Measurements from ENCODE around the gene HES2. TPM values are rescaled to one million over a fixed set of nuclear protein-coding genes. Genes with fewer than 3 reads are reported as not detected.

The HES2 gene
- total and polyA plus RNA-seq, 2 of the 4 experiments (the other 2 are of a cell fraction) = not detected

GRCh38 chr1:6421266-6421665 lies 1.5 kb upstream of the HES2 start:
- ChIA-PET POLR2A (ENCODE audit: unreplicated experiment) (no interaction called here), CTCF (interaction anchor here (0.5 to 3.7 kb wide), 2 partner anchors 17 kb away, joined by 3 to 13 read pairs; no protein-coding TSS in a partner anchor)
- H2BK120ac ChIP-seq (ENCODE audit: low read depth, low read length) = no peak overlapping the region
- H4K8ac ChIP-seq (ENCODE audit: low read depth in 2 of 2, low read length in 2 of 2) = no peak overlapping the region
- no peak overlapping the region for H2AFZ ChIP-seq (replicated peaks; ENCODE audit: low read length, poor library complexity)
- no CpG with 5 or more reads among the region's 4 CpGs for WGBS, 2 experiments (ENCODE audit: extremely low coverage in 2 of 2, insufficient read length in 1 of 2)
- H3K79me1 ChIP-seq (ENCODE audit: low read depth in 1 of 2, low read length in 2 of 2) = no peaks in the 10 kb centered on the region
- no peaks in the 10 kb centered on the region for H3K9me3 ChIP-seq (ENCODE audit: control insufficient read depth, insufficient read depth, low read length)
- DNase-seq = no peak
- H3K4me2 ChIP-seq (ENCODE audit: low read depth, low read length) = no peak overlapping the region
- H3K27ac ChIP-seq (ENCODE audit: insufficient read depth, low read length) = no peak overlapping the region
- H2BK15ac ChIP-seq (ENCODE audit: low read depth, low read length) = no peak overlapping the region
- intact Hi-C loops (cut with micrococcal nuclease) = no loop called here
- no peaks in the 10 kb centered on the region; the same call in 1 of the 2 replicates for H3K4me1 ChIP-seq (ENCODE audit: control insufficient read depth, insufficient read depth, low read length)
- dilution Hi-C loops (cut with HindIII; ENCODE audit: low sequenced_read_pairs, unreplicated experiment) = no loop called here
- BruUV-seq (replicated peaks) = no TSS peak
- H3K14ac ChIP-seq (replicated peaks; ENCODE audit: low read depth, low read length) = no peak overlapping the region
- no peaks in the 10 kb centered on the region for H3K9me1 ChIP-seq (ENCODE audit: insufficient read depth, low read length)
- no peak overlapping the region for H3K18ac ChIP-seq (ENCODE audit: low read depth, low read length)
- no peak for ATAC-seq (ENCODE audit: low read depth)
- no peak overlapping the region for H2AK9ac ChIP-seq (replicated peaks; ENCODE audit: low read depth, low read length, poor library complexity)
- no peak overlapping the region for H2AK5ac ChIP-seq (ENCODE audit: low read depth, low read length)
- no peak overlapping the region for H3K56ac ChIP-seq (ENCODE audit: extremely low read depth, insufficient read depth, low read length)
- no peak overlapping the region for H4K91ac ChIP-seq (ENCODE audit: insufficient read depth, low read depth, low read length)
- H3K4ac ChIP-seq (ENCODE audit: low read depth, low read length) = no peak overlapping the region
- H3K23ac ChIP-seq (ENCODE audit: low read depth, low read length) = no peak overlapping the region
- H4K20me1 ChIP-seq (ENCODE audit: insufficient read depth, low read length) = peaks cover 11% of the 10 kb centered on the region; the same call in 1 of the 2 replicates
- H3K36me3 ChIP-seq (ENCODE audit: control insufficient read depth, insufficient read depth, low read length) = no peaks in the 10 kb centered on the region
- H3K9ac ChIP-seq (ENCODE audit: low read depth, low read length) = no peak overlapping the region
- H3K27me3 ChIP-seq (ENCODE audit: control insufficient read depth, insufficient read depth, low read length) = peaks cover 93% of the 10 kb centered on the region
- no peak overlapping the region for H2BK5ac ChIP-seq (ENCODE audit: low read depth, low read length, poor library complexity, severe bottlenecking)
- H2BK20ac ChIP-seq (ENCODE audit: low read depth, low read length) = no peak overlapping the region
- in situ Hi-C loops (cut with MboI; ENCODE audit: low sequenced_read_pairs) = no loop called here
- H3K4me3 ChIP-seq (ENCODE audit: insufficient read depth, low read depth, low read length) = no peak overlapping the region
- H4K5ac ChIP-seq (ENCODE audit: low read depth, low read length) = no peak overlapping the region
- TF ChIP-seq RAD21 (IDR thresholded peaks at IDR 0.05; ENCODE audit: low read length) (no peak), MAFK (IDR thresholded peaks at IDR 0.05; ENCODE audit: low read depth, low read length) (no peak), BHLHE40 (IDR thresholded peaks at IDR 0.05; ENCODE audit: low read depth, low read length) (no peak), CEBPB (IDR thresholded peaks at IDR 0.05; ENCODE audit: low read depth, low read length) (no peak), FOS (IDR thresholded peaks at IDR 0.05; ENCODE audit: low read depth, low read length) (no peak), MAZ (IDR thresholded peaks at IDR 0.05; ENCODE audit: borderline replicate concordance, low read depth, low read length) (no peak), POLR2A (IDR thresholded peaks at IDR 0.05; ENCODE audit: low read depth, low read length) (no peak), ELK1 (IDR thresholded peaks at IDR 0.05; ENCODE audit: borderline replicate concordance, low read depth, low read length) (no peak), RFX5 (IDR thresholded peaks at IDR 0.05; ENCODE audit: low read depth, low read length) (no peak), SMC3 (IDR thresholded peaks at IDR 0.05; ENCODE audit: low read depth, low read length) (no peak), USF2 (IDR thresholded peaks at IDR 0.05; ENCODE audit: low read depth, low read length) (no peak), MXI1 (IDR thresholded peaks at IDR 0.05; ENCODE audit: borderline replicate concordance, low read depth, low read length) (no peak), RCOR1 (IDR thresholded peaks at IDR 0.05; ENCODE audit: insufficient replicate concordance, low read length) (no peak), CTCF (conservative IDR thresholded peaks at IDR 0.05; ENCODE audit: low read depth, low read length) (no peak), CHD1 (IDR thresholded peaks at IDR 0.05; ENCODE audit: low read depth, low read length) (no peak), NFE2L2 (IDR thresholded peaks at IDR 0.05; ENCODE audit: low read depth, low read length) (no peak)
